Measurements from ENCODE around the gene SPINT1.
A peak's percentile ranks its signal among the peaks of the same experiment; 100 is the strongest.

SPINT1 gene

GRCh38 chr15:40867199-40867598, 23.4 kb downstream of the SPINT1 start:
- Histone ChIP-seq H3K4me1 (ENCODE audit: control insufficient read depth, insufficient read depth, low read length) (no peaks in the 10 kb centered on the region), H3K36me3 (ENCODE audit: insufficient read depth, low read length) (no peaks in the 10 kb centered on the region), H3K4me3 (ENCODE audit: low read length) (no peak overlapping the region), H3K27me3 (ENCODE audit: control insufficient read depth, insufficient read depth, low read length) (peaks cover 32% of the 10 kb centered on the region), H3K4me2 (ENCODE audit: low read length) (no peak overlapping the region), H3K9me3 (replicated peaks; ENCODE audit: low read length) (no peaks in the 10 kb centered on the region), H3K9ac (ENCODE audit: low read depth, low read length) (no peak overlapping the region)

GRCh38 chr15:40869686-40870085, 25.8 kb downstream of the SPINT1 start:
- H3K9ac ChIP-seq (ENCODE audit: low read depth, low read length): no peak overlapping the region
- H3K4me1 ChIP-seq (ENCODE audit: control insufficient read depth, insufficient read depth, low read length): peaks cover 4% of the 10 kb centered on the region
- H3K27me3 ChIP-seq (ENCODE audit: control insufficient read depth, insufficient read depth, low read length): peaks cover 42% of the 10 kb centered on the region
- H3K4me2 ChIP-seq (ENCODE audit: low read length): no peak overlapping the region
- no peaks in the 10 kb centered on the region for H3K36me3 ChIP-seq (ENCODE audit: insufficient read depth, low read length)
- no peak overlapping the region for H3K4me3 ChIP-seq (ENCODE audit: low read length)
- H3K9me3 ChIP-seq (replicated peaks; ENCODE audit: low read length): no peaks in the 10 kb centered on the region

- H3K9ac ChIP-seq (ENCODE audit: low read depth, low read length): no peak overlapping the region
- no peaks in the 10 kb centered on the region for H3K9me3 ChIP-seq (replicated peaks; ENCODE audit: low read length)
- H3K36me3 ChIP-seq (ENCODE audit: insufficient read depth, low read length): no peaks in the 10 kb centered on the region
- no peak overlapping the region for H3K4me2 ChIP-seq (ENCODE audit: low read length)
- no peak overlapping the region for H3K4me3 ChIP-seq (ENCODE audit: low read length)
- peaks cover 4% of the 10 kb centered on the region for H3K4me1 ChIP-seq (ENCODE audit: control insufficient read depth, insufficient read depth, low read length)
- H3K27me3 ChIP-seq (ENCODE audit: control insufficient read depth, insufficient read depth, low read length): peaks cover 41% of the 10 kb centered on the region
Measured at GRCh38 chr15:40870716-40871115, 26.9 kb downstream of the SPINT1 start.

GRCh38 chr15:40871749-40872617, 28.1 kb downstream of the SPINT1 start:
- Histone ChIP-seq H3K9me3 (replicated peaks; ENCODE audit: low read length) (no peaks in the 10 kb centered on the region), H3K4me1 (ENCODE audit: control insufficient read depth, insufficient read depth, low read length) (peaks cover 4% of the 10 kb centered on the region), H3K36me3 (ENCODE audit: insufficient read depth, low read length) (no peaks in the 10 kb centered on the region), H3K4me3 (ENCODE audit: low read length) (no peak overlapping the region), H3K27me3 (ENCODE audit: control insufficient read depth, insufficient read depth, low read length) (peaks cover 41% of the 10 kb centered on the region), H3K9ac (ENCODE audit: low read depth, low read length) (no peak overlapping the region), H3K4me2 (ENCODE audit: low read length) (no peak overlapping the region)

- Histone ChIP-seq H3K4me2 (ENCODE audit: low read length) (peak overlapping the region; percentile 93), H3K4me1 (ENCODE audit: control insufficient read depth, insufficient read depth, low read length) (peaks cover 4% of the 10 kb centered on the region), H3K36me3 (ENCODE audit: insufficient read depth, low read length) (no peaks in the 10 kb centered on the region), H3K9ac (ENCODE audit: low read depth, low read length) (no peak overlapping the region), H3K4me3 (ENCODE audit: low read length) (peak overlapping the region; percentile 67), H3K27me3 (ENCODE audit: control insufficient read depth, insufficient read depth, low read length) (peaks cover 41% of the 10 kb centered on the region), H3K9me3 (replicated peaks; ENCODE audit: low read length) (no peaks in the 10 kb centered on the region)
Measured at GRCh38 chr15:40872791-40873693, 29.2 kb downstream of the SPINT1 start.

GRCh38 chr15:40873694-40874561, 30.1 kb downstream of the SPINT1 start, which contains the start of gene RHOV:
TSS of gene RHOV (minus strand) at chr15:40874234. CDS start at chr15:40874139, 95 bp downstream.
- Histone ChIP-seq H3K9ac (ENCODE audit: low read depth, low read length) (peak within 1 kb of the TSS; percentile 35), H3K9me3 (replicated peaks; ENCODE audit: low read length) (no peaks in the 10 kb centered on the region), H3K27me3 (ENCODE audit: control insufficient read depth, insufficient read depth, low read length) (peaks cover 41% of the 10 kb centered on the region)

GRCh38 chr15:40875991-40876730, 32.3 kb downstream of the SPINT1 start:
- H3K9ac ChIP-seq (ENCODE audit: low read depth, low read length): no peak overlapping the region

More at GRCh38 chr15:40873694-40874561, 30.1 kb downstream of the SPINT1 start, which contains the start of gene RHOV:
- Histone ChIP-seq H3K4me2 (ENCODE audit: low read length) (peak within 1 kb of the TSS; percentile 93), H3K4me3 (ENCODE audit: low read length) (peak within 1 kb of the TSS; percentile 67), H3K36me3 (ENCODE audit: insufficient read depth, low read length) (no peaks in the 10 kb centered on the region), H3K4me1 (ENCODE audit: control insufficient read depth, insufficient read depth, low read length) (peaks cover 4% of the 10 kb centered on the region)

GRCh38 chr15:40877694-40878093, 33.8 kb downstream of the SPINT1 start:
- Histone ChIP-seq H3K4me3 (ENCODE audit: low read length) (no peak overlapping the region), H3K9me3 (replicated peaks; ENCODE audit: low read length) (no peaks in the 10 kb centered on the region), H3K4me2 (ENCODE audit: low read length) (no peak overlapping the region), H3K36me3 (ENCODE audit: insufficient read depth, low read length) (no peaks in the 10 kb centered on the region), H3K4me1 (ENCODE audit: control insufficient read depth, insufficient read depth, low read length) (peaks cover 4% of the 10 kb centered on the region), H3K9ac (ENCODE audit: low read depth, low read length) (no peak overlapping the region), H3K27me3 (ENCODE audit: control insufficient read depth, insufficient read depth, low read length) (peaks cover 16% of the 10 kb centered on the region)

More at GRCh38 chr15:40875991-40876730, 32.3 kb downstream of the SPINT1 start:
- H3K36me3 ChIP-seq (ENCODE audit: insufficient read depth, low read length): no peaks in the 10 kb centered on the region
- H3K9me3 ChIP-seq (replicated peaks; ENCODE audit: low read length): no peaks in the 10 kb centered on the region
- H3K27me3 ChIP-seq (ENCODE audit: control insufficient read depth, insufficient read depth, low read length): peaks cover 26% of the 10 kb centered on the region
- H3K4me3 ChIP-seq (ENCODE audit: low read length): no peak overlapping the region
- no peak overlapping the region for H3K4me2 ChIP-seq (ENCODE audit: low read length)
- peaks cover 4% of the 10 kb centered on the region for H3K4me1 ChIP-seq (ENCODE audit: control insufficient read depth, insufficient read depth, low read length)

- Histone ChIP-seq H3K27me3 (ENCODE audit: control insufficient read depth, insufficient read depth, low read length) (peaks cover 6% of the 10 kb centered on the region), H3K9ac (ENCODE audit: low read depth, low read length) (no peak overlapping the region), H3K4me1 (ENCODE audit: control insufficient read depth, insufficient read depth, low read length) (peaks cover 4% of the 10 kb centered on the region), H3K36me3 (ENCODE audit: insufficient read depth, low read length) (no peaks in the 10 kb centered on the region), H3K9me3 (replicated peaks; ENCODE audit: low read length) (no peaks in the 10 kb centered on the region), H3K4me2 (ENCODE audit: low read length) (no peak overlapping the region), H3K4me3 (ENCODE audit: low read length) (no peak overlapping the region)
Measured at GRCh38 chr15:40878785-40879184, 34.9 kb downstream of the SPINT1 start.

GRCh38 chr15:40879609-40880008, 35.8 kb downstream of the SPINT1 start:
- Histone ChIP-seq H3K9me3 (replicated peaks; ENCODE audit: low read length) (no peaks in the 10 kb centered on the region), H3K9ac (ENCODE audit: low read depth, low read length) (no peak overlapping the region), H3K4me2 (ENCODE audit: low read length) (no peak overlapping the region), H3K4me3 (ENCODE audit: low read length) (no peak overlapping the region), H3K4me1 (ENCODE audit: control insufficient read depth, insufficient read depth, low read length) (no peaks in the 10 kb centered on the region), H3K36me3 (ENCODE audit: insufficient read depth, low read length) (no peaks in the 10 kb centered on the region), H3K27me3 (ENCODE audit: control insufficient read depth, insufficient read depth, low read length) (peaks cover under 1% of the 10 kb centered on the region)
